Activated naive CD4-positive, alpha-beta T cell treated with anti-CD3 and anti-CD28 coated beads for 36 hours (primary cell): ENCODE results near the gene GABARAP. TPM values are rescaled to one million over a fixed set of nuclear protein-coding genes. Genes with fewer than 3 reads are reported as not detected.
A peak's percentile ranks its signal among the peaks of the same experiment; 100 is the strongest.
"Not testable (repeated sequence)": the region's sequence is repeated elsewhere in the genome, so short reads cannot be mapped to it uniquely, and the experiment has no call there.

ENCODE experiments used
- CTCF ChIA-PET: fragments of 350-600 bp; sonication (Branson Sonifier 250); formaldehyde crosslinking; loops from one replicate; lab custom pipeline; 2021; ENCODE audit warnings: antibody characterized with exemption; lab: Charles Lee
- DNase-seq: peaks from one replicate; pipeline ENCODE4 v3.0.0-alpha.2; 2020
- H3K27ac Mint-ChIP-seq: one replicate; pipeline ENCODE4 v1.8.0; 2021; ENCODE audit warnings: mild to moderate bottlenecking, mixed read lengths
- H3K27me3 Mint-ChIP-seq: one replicate; pipeline ENCODE4 v1.8.0; 2021; ENCODE audit warnings: low read depth, mixed read lengths
- H3K36me3 Mint-ChIP-seq: one replicate; pipeline ENCODE4 v1.8.0; 2021; ENCODE audit warnings: low read depth, mixed read lengths
- H3K4me1 Mint-ChIP-seq: one replicate; pipeline ENCODE4 v1.8.0; 2021; ENCODE audit warnings: low read depth, mixed read lengths
- H3K4me3 Mint-ChIP-seq: one replicate; pipeline ENCODE4 v1.8.0; 2021; ENCODE audit warnings: mild to moderate bottlenecking, moderate library complexity, mixed read lengths
- H3K9me3 Mint-ChIP-seq: one replicate; pipeline ENCODE4 v1.8.0; 2021; ENCODE audit warnings: mixed read lengths
- intact Hi-C: fragments of 100-400 bp; cut with micrococcal nuclease; formaldehyde crosslinking; loops from one replicate; pipeline ENCODE4 v1.15.1; 2023
- total RNA-seq, 2 experiments: library from RNA; stranded (reverse); gene quantifications; one replicate each; pipeline ENCODE4 v1.2.3, GENCODE V29; 2021

GABARAP gene
- total RNA-seq, 2 experiments from 2014 or later: 137 to 152 TPM

GRCh38 chr17:7246779-7247178, 4.5 kb upstream of the GABARAP start:
- Mint-ChIP-seq H3K9me3 (no peaks in the 10 kb centered on the region), H3K27ac (peak overlapping the region; percentile 14), H3K27me3 (no peaks in the 10 kb centered on the region), H3K4me1 (peaks cover 35% of the 10 kb centered on the region), H3K4me3 (no peak overlapping the region), H3K36me3 (peaks cover 29% of the 10 kb centered on the region)
- intact Hi-C loops: no loop called here
- CTCF ChIA-PET: interaction anchor here (1.5 kb wide), 1 partner anchor 26 kb away, joined by 3 read pairs; no protein-coding TSS in a partner anchor
- DNase-seq: no peak

- Mint-ChIP-seq H3K4me1 (peaks cover 41% of the 10 kb centered on the region), H3K27ac (peak overlapping the region; percentile 50), H3K36me3 (peaks cover 34% of the 10 kb centered on the region)
- intact Hi-C loops, H3K4me3 Mint-ChIP-seq, H3K9me3 Mint-ChIP-seq, H3K27me3 Mint-ChIP-seq, DNase-seq: not testable (repeated sequence)
- CTCF ChIA-PET: interaction anchor here (1.8 kb wide), 1 partner anchor 23 kb away, joined by 5 read pairs; the partner anchor contains the start of genes ACADVL and DLG4
These were observed 1.6 kb upstream of the GABARAP start for GRCh38 chr17:7243838-7244237.

GRCh38 chr17:7243453-7243729, 1.1 kb upstream of the GABARAP start:
- no peak for DNase-seq
- H3K4me1 Mint-ChIP-seq: peaks cover 37% of the 10 kb centered on the region
- H3K4me3 Mint-ChIP-seq: peak overlapping the region; percentile 94
- H3K27ac Mint-ChIP-seq: peak overlapping the region; percentile 78
- no peaks in the 10 kb centered on the region for H3K9me3 Mint-ChIP-seq
- CTCF ChIA-PET: interaction anchor here (1.8 to 2.7 kb wide), 2 partner anchors 23 to 24 kb away, joined by 5 to 16 read pairs; partner anchors contain the start of genes ACADVL and DLG4
- no peaks in the 10 kb centered on the region for H3K27me3 Mint-ChIP-seq
- H3K36me3 Mint-ChIP-seq: peaks cover 35% of the 10 kb centered on the region
- intact Hi-C loops: no loop called here

DNA sequence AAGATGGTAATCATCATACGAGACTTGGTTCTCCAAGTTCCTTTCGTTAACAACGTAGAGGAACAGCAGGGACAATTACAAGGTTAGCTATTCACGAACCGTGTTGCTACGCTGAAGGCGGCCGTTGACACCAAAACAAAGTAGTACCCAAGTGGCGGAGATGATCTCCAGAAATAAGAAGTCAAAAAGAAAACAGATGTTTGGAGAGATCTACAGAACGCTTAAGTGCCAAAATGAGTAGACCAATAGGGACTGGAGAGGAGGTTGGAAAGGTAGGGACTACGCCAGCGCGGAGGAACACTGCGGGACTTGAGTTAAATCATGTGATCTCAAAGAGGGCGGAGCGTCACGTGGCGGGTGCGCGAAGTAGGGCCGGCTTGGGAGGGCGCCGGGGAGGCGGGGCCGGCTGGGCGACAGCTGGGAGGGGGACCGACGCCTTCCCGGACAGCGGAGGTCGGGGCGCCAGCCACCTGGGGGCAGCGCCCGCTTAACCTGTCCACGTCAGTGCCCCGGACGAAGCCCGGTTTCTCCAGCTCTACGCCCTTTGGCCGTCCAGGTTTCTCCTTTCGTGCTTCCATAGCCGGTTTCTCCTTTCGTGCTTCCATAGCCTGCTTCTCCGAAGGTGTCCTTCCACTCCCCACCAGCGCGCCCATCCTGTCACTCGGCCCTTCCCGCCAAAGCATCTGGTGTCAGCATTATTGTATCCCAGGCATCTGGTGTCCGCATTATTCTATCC, 636 bp upstream of the GABARAP start:
- Mint-ChIP-seq H3K27me3 (no peaks in the 10 kb centered on the region), H3K36me3 (peaks cover 35% of the 10 kb centered on the region), H3K27ac (peak overlapping the region; percentile 98), H3K4me1 (peaks cover 36% of the 10 kb centered on the region), H3K9me3 (no peaks in the 10 kb centered on the region), H3K4me3 (peak overlapping the region; percentile 94)
- peak; percentile 94 for DNase-seq
- intact Hi-C loops: no loop called here
- CTCF ChIA-PET: interaction anchor here (2.7 kb wide), 1 partner anchor 23 kb away, joined by 16 read pairs; the partner anchor contains the start of genes ACADVL and DLG4

- intact Hi-C loops: no loop called here
- H3K4me1 Mint-ChIP-seq: peaks cover 46% of the 10 kb centered on the region
- CTCF ChIA-PET: interaction anchor here (0.6 to 2.7 kb wide), 5 partner anchors 21 to 240 kb away, joined by 3 to 16 read pairs (median 3); partner anchors contain the start of genes ACADVL, DLG4 and SLC35G6
- DNase-seq: no peak
- peak overlapping the region; percentile 98 for H3K27ac Mint-ChIP-seq
- H3K4me3 Mint-ChIP-seq: peak overlapping the region; percentile 94
- peaks cover 29% of the 10 kb centered on the region for H3K36me3 Mint-ChIP-seq
- no peaks in the 10 kb centered on the region for H3K9me3 Mint-ChIP-seq
- no peaks in the 10 kb centered on the region for H3K27me3 Mint-ChIP-seq
These were observed 1.0 kb downstream of the GABARAP start for GRCh38 chr17:7241090-7241733.

DNA sequence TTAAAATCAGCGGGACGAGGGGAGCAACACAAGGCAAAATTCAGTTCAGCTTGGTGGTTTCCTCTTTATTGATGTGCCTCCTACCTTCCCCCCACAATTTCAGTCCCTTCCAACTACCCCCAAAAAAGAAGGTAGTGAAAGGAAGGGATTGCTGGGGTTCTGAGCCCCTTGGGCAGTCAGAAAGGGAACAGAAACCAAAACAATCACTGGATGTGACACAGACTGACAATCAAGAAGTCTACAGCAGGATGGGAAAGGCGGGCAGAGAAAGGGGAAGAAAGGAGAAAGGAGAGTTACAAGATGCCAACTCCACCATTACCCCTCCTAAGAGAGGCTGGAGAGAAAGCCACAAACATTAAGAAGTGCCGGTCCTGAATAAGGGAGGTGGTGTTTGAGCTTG, 1.9 kb downstream of the GABARAP start:
- Mint-ChIP-seq H3K27ac (peak overlapping the region; percentile 98), H3K4me1 (peaks cover 55% of the 10 kb centered on the region), H3K4me3 (peak overlapping the region; percentile 94), H3K9me3 (no peaks in the 10 kb centered on the region), H3K36me3 (peaks cover 29% of the 10 kb centered on the region), H3K27me3 (no peaks in the 10 kb centered on the region)
- CTCF ChIA-PET: interaction anchor here (0.6 to 1.5 kb wide), 2 partner anchors 56 to 62 kb away, joined by 3 to 4 read pairs; no protein-coding TSS in a partner anchor
- intact Hi-C loops: no loop called here
- no peak for DNase-seq

DNA sequence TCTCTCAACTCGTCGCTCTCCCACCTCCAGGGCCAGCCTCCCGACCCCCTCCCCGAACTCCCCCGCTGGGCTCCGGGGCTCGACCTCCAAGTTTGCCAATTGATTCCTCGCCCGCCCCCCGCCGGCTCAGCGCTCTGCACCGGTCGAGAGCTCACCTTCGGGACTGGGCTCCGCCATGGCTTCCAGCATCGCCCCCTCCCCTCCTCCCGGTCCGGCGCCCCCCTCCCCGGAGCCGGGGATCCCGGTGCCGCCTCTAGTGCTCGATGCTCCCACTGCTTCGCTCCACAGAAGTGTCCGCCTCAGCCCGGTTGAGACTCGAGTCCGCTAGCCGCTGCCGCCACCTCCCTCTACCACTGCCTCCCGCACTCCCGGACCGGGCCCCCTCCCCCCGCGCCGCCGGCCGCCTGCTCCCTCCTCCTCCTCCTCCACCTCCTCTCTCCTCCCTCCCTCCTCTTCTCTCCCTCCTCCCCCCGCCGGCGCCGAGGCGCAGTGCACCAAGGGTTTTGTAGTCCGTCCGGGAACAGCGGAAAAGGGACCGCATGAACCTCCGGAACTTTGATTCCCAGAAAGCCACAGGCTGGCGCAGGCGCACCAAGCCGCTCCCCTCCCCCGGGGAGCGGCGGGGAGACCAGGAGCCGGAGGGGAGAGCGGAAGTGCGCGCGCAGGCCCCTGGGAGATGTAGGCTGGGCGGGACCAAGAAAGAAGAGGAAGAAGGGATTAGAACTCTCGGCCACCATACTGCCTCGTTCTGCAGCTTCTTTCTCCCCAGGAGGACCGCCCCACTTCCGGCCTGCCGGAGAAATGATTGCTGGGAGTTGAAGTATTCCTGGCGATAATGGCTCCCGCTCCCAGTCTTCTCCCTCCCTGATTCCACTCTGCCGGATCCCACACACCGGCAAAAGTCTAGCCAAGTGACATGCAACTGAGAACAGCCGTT, 2.9 kb downstream of the GABARAP start, which contains the start of gene PHF23:
Gene PHF23 (minus strand): TSS at position 367 of the 937 bp plus-strand sequence. CDS start 178 bp downstream, at position 189.
- Mint-ChIP-seq H3K36me3 (peaks cover 35% of the 10 kb centered on the region), H3K27me3 (no peaks in the 10 kb centered on the region)

DNA sequence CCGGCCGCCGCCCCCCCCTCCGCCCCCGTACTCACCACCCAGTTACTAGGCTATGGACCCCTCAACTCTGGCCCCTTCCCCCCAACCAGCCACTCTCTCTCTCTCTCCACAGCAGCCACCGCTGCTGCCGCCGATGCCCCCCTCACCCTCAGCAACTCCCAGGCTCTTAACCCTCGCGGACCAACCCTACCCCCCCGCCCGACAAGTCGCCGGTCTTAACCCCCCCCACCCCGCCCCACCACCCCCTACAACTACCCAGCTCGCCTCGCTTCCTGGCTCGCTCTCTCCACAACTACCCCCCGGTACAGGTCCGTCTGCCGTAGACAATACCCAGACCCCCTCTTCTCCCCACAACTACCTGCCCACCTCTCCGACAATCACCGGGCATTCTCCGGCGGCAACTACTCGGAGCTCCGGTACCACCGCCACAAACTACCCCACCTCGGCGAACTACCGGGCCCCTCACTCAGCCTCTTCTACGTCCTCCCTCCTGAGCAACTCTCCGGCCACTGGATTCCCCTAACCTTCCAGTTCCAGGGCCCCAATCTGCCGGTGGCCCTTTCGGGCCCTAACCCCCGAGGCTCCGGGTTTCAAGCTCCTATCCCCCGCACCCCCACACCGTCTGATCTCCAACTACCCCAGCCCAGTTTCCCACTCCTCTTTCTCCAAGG, 3.7 kb downstream of the GABARAP start:
- Mint-ChIP-seq H3K27ac (peak overlapping the region; percentile 92), H3K4me1 (peaks cover 66% of the 10 kb centered on the region), H3K36me3 (peaks cover 34% of the 10 kb centered on the region), H3K27me3 (no peaks in the 10 kb centered on the region), H3K4me3 (peak overlapping the region; percentile 94), H3K9me3 (no peaks in the 10 kb centered on the region)
- intact Hi-C loops: loop anchor here (1.0 to 5.0 kb wide), 7 partner anchors 14 to 604 kb away; partner anchors contain the start of genes ACADVL, DLG4, EIF5A and ELP5
- CTCF ChIA-PET: interaction anchor here (0.6 to 2.5 kb wide), 4 partner anchors 15 to 193 kb away, joined by 3 to 8 read pairs (median 3); partner anchors contain the start of genes ACADVL and DLG4
- DNase-seq: peak; percentile 42

More for the DNA sequence above, 2.9 kb downstream of the GABARAP start, which contains the start of gene PHF23:
- peak within 1 kb of the TSS; percentile 98 for H3K27ac Mint-ChIP-seq
- peaks cover 64% of the 10 kb centered on the region for H3K4me1 Mint-ChIP-seq
- intact Hi-C loops: loop anchor here (1.0 to 5.0 kb wide), 7 partner anchors 13 to 603 kb away; partner anchors contain the start of genes ACADVL, DLG4, EIF5A and ELP5
- peak; percentile 99 for DNase-seq
- peak within 1 kb of the TSS; percentile 94 for H3K4me3 Mint-ChIP-seq
- CTCF ChIA-PET: interaction anchor here (0.6 to 2.5 kb wide), 5 partner anchors 16 to 194 kb away, joined by 3 to 8 read pairs (median 3); partner anchors contain the start of genes ACADVL and DLG4
- H3K9me3 Mint-ChIP-seq: no peaks in the 10 kb centered on the region

DNA sequence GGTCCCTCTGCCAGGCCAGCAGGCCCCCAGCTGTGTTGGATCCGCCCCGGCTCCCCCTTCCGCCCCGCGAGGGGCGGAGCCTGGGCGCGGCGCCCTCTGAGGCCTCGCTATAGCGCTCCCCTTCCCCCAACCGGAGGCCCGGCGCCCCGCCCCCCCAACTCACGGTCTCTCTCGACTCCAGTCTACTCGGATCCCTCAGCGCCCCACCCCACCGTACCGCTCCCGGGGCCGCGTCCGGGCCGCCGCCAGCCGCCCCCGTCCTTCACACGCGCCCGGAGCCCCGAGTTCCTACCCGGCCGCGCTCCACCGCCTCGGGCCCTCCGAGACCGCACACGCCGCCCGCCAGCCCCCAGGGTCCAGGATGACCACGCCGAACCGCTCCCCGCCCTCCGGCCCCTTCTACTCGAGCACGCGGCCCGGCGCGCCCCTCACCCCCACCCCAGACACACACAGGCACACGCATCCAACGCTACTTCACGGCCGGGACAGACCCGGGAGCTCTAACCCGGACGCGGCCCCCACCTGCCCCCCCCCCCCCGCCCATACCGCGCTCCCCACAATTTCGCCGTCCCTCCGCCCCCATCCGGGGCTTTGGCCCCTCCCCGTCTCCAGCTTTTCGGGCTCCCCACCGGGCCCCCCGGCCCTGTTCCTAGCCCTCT, 4.4 kb downstream of the GABARAP start:
- intact Hi-C loops: loop anchor here (2.0 to 5.0 kb wide), 2 partner anchors 449 to 604 kb away; partner anchors contain the start of gene TP53
- Mint-ChIP-seq H3K36me3 (peaks cover 29% of the 10 kb centered on the region), H3K9me3 (no peaks in the 10 kb centered on the region), H3K27me3 (no peaks in the 10 kb centered on the region), H3K4me3 (peak overlapping the region; percentile 94), H3K27ac (peak overlapping the region; percentile 86), H3K4me1 (peaks cover 67% of the 10 kb centered on the region)
- peak; percentile 81 for DNase-seq
- CTCF ChIA-PET: interaction anchor here (0.5 to 2.5 kb wide), 3 partner anchors 18 to 60 kb away, joined by 3 to 8 read pairs (median 5); partner anchors contain the start of genes ACADVL and DLG4

GRCh38 chr17:7237266-7237760, 4.9 kb downstream of the GABARAP start:
- H3K36me3 Mint-ChIP-seq: peaks cover 26% of the 10 kb centered on the region
- CTCF ChIA-PET: interaction anchor here (0.5 to 2.5 kb wide), 4 partner anchors 17 to 61 kb away, joined by 3 to 8 read pairs (median 4); partner anchors contain the start of genes ACADVL and DLG4
- H3K4me1 Mint-ChIP-seq: peaks cover 68% of the 10 kb centered on the region
- intact Hi-C loops: loop anchor here (5.0 kb wide), 1 partner anchor 605 kb away; no protein-coding TSS in a partner anchor
- H3K27me3 Mint-ChIP-seq: no peaks in the 10 kb centered on the region
- H3K4me3 Mint-ChIP-seq: peak overlapping the region; percentile 94
- peak overlapping the region; percentile 86 for H3K27ac Mint-ChIP-seq
- no peak for DNase-seq
- H3K9me3 Mint-ChIP-seq: no peaks in the 10 kb centered on the region
